HCT116 (cell line): ENCODE measurements around the gene INTS12. TPM values are rescaled to one million over a fixed set of nuclear protein-coding genes. Genes with fewer than 3 reads are reported as not detected.

ENCODE experiments used
- ATAC-seq: fragments of 200-7000 bp; cut with Tn5 transposase; 2 replicates; pipeline ENCODE4 v1.9.1; 2020; ENCODE audit warnings: mild to moderate bottlenecking, moderate library complexity
- BruUV-seq: library from RNA; stranded (reverse); fragments of 400-500 nt; replicated peaks from 2 replicates; lab custom pipeline; 2021; lab: Mats Ljungman, UMichigan
- CTCF ChIA-PET: fragments of 300-600 bp; sonication (Branson Sonifier 250); formaldehyde crosslinking; loops from one replicate; lab custom pipeline; 2021; ENCODE audit warnings: antibody characterized with exemption; lab: Charles Lee
- POLR2A ChIA-PET: fragments of 300-600, 350-600 bp; sonication (Branson Sonifier 250); formaldehyde crosslinking; loops from one replicate; lab custom pipeline; 2021; ENCODE audit warnings: antibody characterized with exemption; lab: Charles Lee
- RAD21 ChIA-PET, 2 experiments: fragments of 300-600 bp; sonication (Branson Sonifier 250); formaldehyde crosslinking; loops; one replicate each; lab custom pipeline; 2023; ENCODE audit warnings: low total read pairs in 2 of 2; ENCODE audit not compliant: uncharacterized antibody in 2 of 2, unreplicated experiment in 2 of 2, low non-redundant PET in 1 of 2; lab: Charles Lee
- DNase-seq: peaks from one replicate; pipeline ENCODE4 v3.0.0-alpha.2; 2010; ENCODE audit warnings: low read depth, low spot score
- H2AFZ ChIP-seq: fragments of 200-600 bp; shearing (Covaris generic), sonication (generic); 2 replicates; pipeline ENCODE4 v1.6.1; 2017; ENCODE audit warnings: low read depth, mixed run types, mixed read lengths, antibody characterized with exemption, low read length; ENCODE audit not compliant: poor library complexity, severe bottlenecking
- H3K27ac ChIP-seq: 2 replicates; pipeline ENCODE4 v1.5.1; 2012; ENCODE audit warnings: low read depth, low read length
- H3K27me3 ChIP-seq: fragments of 200-600 bp; sonication (generic); 2 replicates; pipeline ENCODE4 v1.6.1; 2016; ENCODE audit warnings: mixed run types, low read length, mixed read lengths; ENCODE audit not compliant: insufficient read depth
- H3K36me3 ChIP-seq, 2 experiments: fragments of 200-500 bp in 1 of 2; fragments of 200-600 bp in 1 of 2; sonication (Bioruptor generic) in 1 of 2; sonication (generic) in 1 of 2; 2 replicates each; pipeline versions ENCODE4 v1.5.1 to v1.6.1; 2014 to 2016; ENCODE audit warnings: low read length in 2 of 2, inconsistent platforms in 1 of 2, mixed read lengths in 1 of 2, mixed run types in 1 of 2; ENCODE audit not compliant: insufficient read depth in 2 of 2, control insufficient read depth in 1 of 2
- H3K4me1 ChIP-seq, 2 experiments: fragments of 200-600 bp in 1 of 2; sonication (generic) in 1 of 2; 2 replicates each; pipeline versions ENCODE4 v1.5.1 to v1.6.1; 2012 to 2017; ENCODE audit warnings: low read length in 2 of 2, inconsistent platforms in 1 of 2, mild to moderate bottlenecking in 1 of 2, mixed read lengths in 1 of 2, mixed run types in 1 of 2, moderate library complexity in 1 of 2; ENCODE audit not compliant: insufficient read depth in 2 of 2, control insufficient read depth in 1 of 2
- H3K4me2 ChIP-seq: fragments of 200-600 bp; sonication (generic); 2 replicates; pipeline ENCODE4 v1.6.1; 2017; ENCODE audit warnings: mixed run types, low read length, mixed read lengths
- H3K4me3 ChIP-seq, 2 experiments: fragments of 200-600 bp in 1 of 2; sonication (generic) in 1 of 2; replicated peaks in 1 of 2; 2 replicates each; pipeline ENCODE4 v1.5.1; 2011 to 2016; ENCODE audit warnings: low read length in 2 of 2, control low read depth in 1 of 2, low read depth in 1 of 2, mild to moderate bottlenecking in 1 of 2, mixed read lengths in 1 of 2, mixed run types in 1 of 2
- H3K79me2 ChIP-seq: fragments of 200-600 bp; sonication (generic); 2 replicates; pipeline ENCODE4 v1.6.1; 2017; ENCODE audit warnings: mild to moderate bottlenecking, mixed run types, low read length, moderate library complexity, mixed read lengths; ENCODE audit not compliant: insufficient read depth
- H3K9ac ChIP-seq: fragments of 200-600 bp; sonication (generic); 2 replicates; pipeline ENCODE4 v1.6.1; 2016; ENCODE audit warnings: low read length, mixed read lengths
- H3K9me2 ChIP-seq: fragments of 200-600 bp; sonication (generic), shearing (Covaris generic); 2 replicates; pipeline ENCODE4 v1.6.1; 2017; ENCODE audit warnings: mixed run types, mild to moderate bottlenecking, moderate library complexity; ENCODE audit not compliant: insufficient read depth
- H3K9me3 ChIP-seq, 2 experiments: fragments of 200-500 bp in 1 of 2; fragments of 200-600 bp in 1 of 2; sonication (Bioruptor generic) in 1 of 2; sonication (generic) in 1 of 2; 2 replicates each; pipeline ENCODE4 v1.6.1; 2014 to 2017; ENCODE audit warnings: low read length in 2 of 2, mixed read lengths in 2 of 2, inconsistent platforms in 1 of 2, low read depth in 1 of 2, mild to moderate bottlenecking in 1 of 2, mixed run types in 1 of 2, moderate library complexity in 1 of 2; ENCODE audit not compliant: control insufficient read depth in 1 of 2, insufficient read depth in 1 of 2
- H4K20me1 ChIP-seq: fragments of 200-600 bp; sonication (generic), shearing (Covaris generic); 2 replicates; pipeline ENCODE4 v1.6.1; 2017; ENCODE audit warnings: mixed run types, mild to moderate bottlenecking, moderate library complexity; ENCODE audit not compliant: insufficient read depth
- ATF3 ChIP-seq: IDR thresholded peaks from 2 replicates; pipeline ENCODE4 v1.6.1; 2012
- CBX3 ChIP-seq: IDR thresholded peaks from 2 replicates; pipeline ENCODE4 v1.6.1; 2012; ENCODE audit warnings: low read depth
- CEBPB ChIP-seq: IDR thresholded peaks from 2 replicates; pipeline ENCODE4 v1.6.1; 2012; ENCODE audit warnings: low read depth
- EGR1 ChIP-seq: IDR thresholded peaks from 2 replicates; pipeline ENCODE4 v1.6.1; 2012; ENCODE audit warnings: low read depth
- ELF1 ChIP-seq: IDR thresholded peaks from 2 replicates; pipeline ENCODE4 v1.6.1; 2012; ENCODE audit warnings: low read depth, borderline replicate concordance
- EZH2phosphoT487 ChIP-seq: fragments of 200-600 bp; IDR thresholded peaks from 2 replicates; pipeline ENCODE4 v1.6.1; 2018; ENCODE audit warnings: antibody characterized with exemption, borderline replicate concordance
- FOSL1 ChIP-seq: IDR thresholded peaks from 2 replicates; pipeline ENCODE4 v1.6.1; 2012; ENCODE audit warnings: low read depth
- JUND ChIP-seq: IDR thresholded peaks from 2 replicates; pipeline ENCODE4 v1.6.1; 2012
- POLR2A ChIP-seq: IDR thresholded peaks from 2 replicates; pipeline ENCODE4 v1.7.0; 2011; ENCODE audit warnings: borderline replicate concordance; ENCODE audit not compliant: insufficient read depth, insufficient read length; ENCODE audit errors: extremely low read depth
- POLR2AphosphoS5 ChIP-seq: IDR thresholded peaks from 2 replicates; pipeline ENCODE4 v1.6.1; 2011; ENCODE audit warnings: mild to moderate bottlenecking, low read depth, low read length, moderate library complexity
- RAD21 ChIP-seq: IDR thresholded peaks from 2 replicates; pipeline ENCODE4 v1.6.1; 2012; ENCODE audit warnings: low read depth, mild to moderate bottlenecking
- REST ChIP-seq: IDR thresholded peaks from 2 replicates; pipeline ENCODE4 v1.6.1; 2012; ENCODE audit warnings: low read depth
- SIN3A ChIP-seq: IDR thresholded peaks from 2 replicates; pipeline ENCODE4 v1.6.1; 2012; ENCODE audit warnings: low read depth
- SP1 ChIP-seq: IDR thresholded peaks from 2 replicates; pipeline ENCODE4 v1.6.1; 2012; ENCODE audit warnings: low read depth
- SRF ChIP-seq: IDR thresholded peaks from 2 replicates; pipeline ENCODE4 v1.6.1; 2012; ENCODE audit warnings: low read depth
- ZNF274 ChIP-seq: fragments of 200-500 bp; sonication (Bioruptor generic); IDR thresholded peaks from 2 replicates; pipeline ENCODE4 v1.6.1; 2014; ENCODE audit warnings: mild to moderate bottlenecking, low read depth, low read length, inconsistent platforms
- intact Hi-C: fragments of 100-400 bp; cut with micrococcal nuclease; formaldehyde crosslinking; loops from 2 replicates; pipeline ENCODE4 v1.10.0; 2022
- total RNA-seq: library from RNA; stranded (reverse); gene quantifications from one replicate; pipeline ENCODE4 v1.2.1, GENCODE V29; 2021; ENCODE audit not compliant: unreplicated experiment
- TF ChIP-seq, protein P1 (sequence below), 3 experiments: fragments of 200-600 bp in 1 of 3; sonication (generic) in 1 of 3; IDR thresholded peaks in 2 of 3; conservative IDR thresholded peaks in 1 of 3; 2 replicates each; pipeline ENCODE4 v1.5.1; 2012 to 2017; ENCODE audit warnings: low read depth in 2 of 3, low read length in 2 of 3, antibody characterized with exemption in 1 of 3, borderline replicate concordance in 1 of 3, control low read depth in 1 of 3, mild to moderate bottlenecking in 1 of 3, mixed read lengths in 1 of 3, mixed run types in 1 of 3, moderate library complexity in 1 of 3; ENCODE audit not compliant: insufficient read depth in 1 of 3

The INTS12 gene
- total RNA-seq, 1 experiment from 2014 or later: 18.5 TPM

DNA sequence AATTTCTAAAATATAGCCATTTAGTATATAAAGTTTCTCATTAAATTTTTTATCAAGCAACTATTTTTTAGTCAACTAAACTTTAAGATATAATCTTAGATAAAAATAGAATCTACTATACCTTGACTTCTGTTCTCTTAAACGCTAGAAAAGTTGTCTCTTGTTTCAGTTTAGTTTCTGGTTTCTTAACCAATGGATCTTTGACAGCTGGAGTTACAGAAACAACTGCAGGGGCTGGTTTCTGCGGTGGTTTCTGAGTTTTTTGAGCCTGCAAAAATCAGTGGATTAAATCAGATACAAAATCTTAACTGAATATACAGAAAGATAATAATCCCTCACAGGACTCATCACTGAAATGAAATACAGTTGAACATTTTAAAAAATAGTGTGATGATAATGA is 21.9 kb downstream of the INTS12 start (continued):
- TF ChIP-seq EZH2phosphoT487: no peak
- TF ChIP-seq ZNF274: no peak
- no peak for TF ChIP-seq CEBPB

DNA sequence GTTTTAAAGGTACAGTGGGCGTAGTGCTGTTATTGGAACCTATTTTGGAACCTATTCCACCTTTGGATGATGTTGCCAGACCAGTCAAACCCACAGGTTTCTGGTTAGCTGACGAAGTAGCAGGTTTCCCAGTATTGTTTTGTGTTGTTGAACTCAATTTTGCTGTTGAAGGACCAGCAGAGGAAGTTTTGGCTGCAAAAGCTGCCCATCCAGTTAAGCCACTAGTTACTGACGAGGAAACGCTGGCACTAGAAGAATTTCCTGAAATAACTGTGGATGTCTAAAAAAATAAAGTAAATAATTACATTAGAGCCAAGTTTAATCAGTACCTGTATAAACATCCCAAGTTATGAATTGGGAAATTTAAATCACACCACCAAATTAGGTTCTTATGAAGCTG is 25.5 kb downstream of the INTS12 start:
- TF ChIP-seq EGR1: no peak
- no peak for TF ChIP-seq ATF3
- no peak for TF ChIP-seq RAD21
- no peak for TF ChIP-seq ELF1
- TF ChIP-seq SP1: no peak
- no peak for TF ChIP-seq FOSL1
- TF ChIP-seq SRF: no peak
- TF ChIP-seq REST: no peak
- TF ChIP-seq POLR2A: no peak
- TF ChIP-seq CBX3: no peak
- TF ChIP-seq SIN3A: no peak
- TF ChIP-seq JUND: no peak
- TF ChIP-seq ZNF274: no peak
- TF ChIP-seq POLR2AphosphoS5: no peak
- TF ChIP-seq, protein P1, sequence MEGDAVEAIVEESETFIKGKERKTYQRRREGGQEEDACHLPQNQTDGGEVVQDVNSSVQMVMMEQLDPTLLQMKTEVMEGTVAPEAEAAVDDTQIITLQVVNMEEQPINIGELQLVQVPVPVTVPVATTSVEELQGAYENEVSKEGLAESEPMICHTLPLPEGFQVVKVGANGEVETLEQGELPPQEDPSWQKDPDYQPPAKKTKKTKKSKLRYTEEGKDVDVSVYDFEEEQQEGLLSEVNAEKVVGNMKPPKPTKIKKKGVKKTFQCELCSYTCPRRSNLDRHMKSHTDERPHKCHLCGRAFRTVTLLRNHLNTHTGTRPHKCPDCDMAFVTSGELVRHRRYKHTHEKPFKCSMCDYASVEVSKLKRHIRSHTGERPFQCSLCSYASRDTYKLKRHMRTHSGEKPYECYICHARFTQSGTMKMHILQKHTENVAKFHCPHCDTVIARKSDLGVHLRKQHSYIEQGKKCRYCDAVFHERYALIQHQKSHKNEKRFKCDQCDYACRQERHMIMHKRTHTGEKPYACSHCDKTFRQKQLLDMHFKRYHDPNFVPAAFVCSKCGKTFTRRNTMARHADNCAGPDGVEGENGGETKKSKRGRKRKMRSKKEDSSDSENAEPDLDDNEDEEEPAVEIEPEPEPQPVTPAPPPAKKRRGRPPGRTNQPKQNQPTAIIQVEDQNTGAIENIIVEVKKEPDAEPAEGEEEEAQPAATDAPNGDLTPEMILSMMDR (IDR thresholded peaks at IDR 0.05 in 2 of 3, conservative IDR thresholded peaks at IDR 0.05 in 1 of 3; ENCODE audit: borderline replicate concordance in 1 of 3, insufficient read depth in 1 of 3, low read depth in 2 of 3, low read length in 2 of 3): no peak
- TF ChIP-seq, all 23 proteins: peak for 0
- no peak overlapping the region for H3K9ac ChIP-seq
- no peak for ATAC-seq
- peaks cover 6 to 10% of the 10 kb centered on the region in 2 experiments; a peak in 3 of 4 replicates for H3K36me3 ChIP-seq
- no peaks in the 10 kb centered on the region for H4K20me1 ChIP-seq
- no peaks in the 10 kb centered on the region for H3K9me2 ChIP-seq
- H3K4me1 ChIP-seq: no peaks in the 10 kb centered on the region
- RAD21 ChIA-PET: no interaction called here
- no peak for DNase-seq
- no peak overlapping the region for H2AFZ ChIP-seq
- no peak overlapping the region for H3K4me3 ChIP-seq
- H3K27me3 ChIP-seq: no peaks in the 10 kb centered on the region
- no peaks in the 10 kb centered on the region for H3K79me2 ChIP-seq
- CTCF ChIA-PET: no interaction called here
- H3K4me2 ChIP-seq: no peak overlapping the region
- intact Hi-C loops: no loop called here
- BruUV-seq: no TSS peak
- no peak overlapping the region for H3K27ac ChIP-seq
- no peaks in the 10 kb centered on the region for H3K9me3 ChIP-seq
- POLR2A ChIA-PET: no interaction called here
